LoVo (cell line): Measurements from ENCODE around the gene CPED1.
A peak's percentile ranks its signal among the peaks of the same experiment; 100 is the strongest.
"Not testable (repeated sequence)": the region's sequence is repeated elsewhere in the genome, so short reads cannot be mapped to it uniquely, and the experiment has no call there.

Experiments used
- DNase-seq: peaks from one replicate; pipeline ENCODE4 v3.0.0-alpha.2; 2016; ENCODE audit warnings: low spot score

The CPED1 gene

DNA sequence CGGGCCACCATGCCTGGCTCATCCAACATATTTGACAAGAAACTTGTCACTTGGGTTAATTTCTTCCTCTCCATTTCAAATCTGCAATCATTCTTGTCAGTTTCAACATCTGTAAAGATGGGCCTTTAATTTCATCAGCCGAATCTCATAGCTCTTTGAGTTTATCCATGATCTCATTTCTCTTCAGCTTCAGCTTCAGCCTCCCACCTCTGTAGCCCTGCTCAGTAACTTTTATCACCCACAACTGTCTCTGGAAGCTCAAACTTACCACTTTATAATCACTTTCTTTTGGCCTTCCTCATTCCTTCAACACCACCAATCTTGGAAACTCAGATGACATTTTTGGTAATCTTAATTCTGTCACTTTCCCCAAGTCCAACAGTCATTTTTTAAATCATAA is 83.2 kb downstream of the CPED1 start:
- no peak for DNase-seq

DNA sequence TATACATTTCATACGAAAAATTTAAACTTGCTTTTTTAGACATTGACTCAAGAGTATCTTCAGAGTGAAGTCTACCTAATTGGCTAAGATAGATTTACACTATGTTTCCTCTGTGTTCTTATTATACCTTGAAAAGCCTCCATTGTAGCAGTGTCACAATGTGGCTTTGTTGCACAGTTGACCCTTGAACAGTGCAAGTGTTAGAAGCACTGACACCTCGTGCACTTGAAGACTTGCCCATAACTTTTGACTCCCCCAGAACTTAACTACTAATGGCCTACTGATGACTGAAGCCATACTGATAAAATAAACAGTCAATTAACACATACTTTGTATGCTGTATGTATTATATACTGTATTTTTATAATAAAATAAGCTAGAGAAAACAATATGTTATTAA is 84.3 kb downstream of the CPED1 start:
- no peak for DNase-seq

DNA sequence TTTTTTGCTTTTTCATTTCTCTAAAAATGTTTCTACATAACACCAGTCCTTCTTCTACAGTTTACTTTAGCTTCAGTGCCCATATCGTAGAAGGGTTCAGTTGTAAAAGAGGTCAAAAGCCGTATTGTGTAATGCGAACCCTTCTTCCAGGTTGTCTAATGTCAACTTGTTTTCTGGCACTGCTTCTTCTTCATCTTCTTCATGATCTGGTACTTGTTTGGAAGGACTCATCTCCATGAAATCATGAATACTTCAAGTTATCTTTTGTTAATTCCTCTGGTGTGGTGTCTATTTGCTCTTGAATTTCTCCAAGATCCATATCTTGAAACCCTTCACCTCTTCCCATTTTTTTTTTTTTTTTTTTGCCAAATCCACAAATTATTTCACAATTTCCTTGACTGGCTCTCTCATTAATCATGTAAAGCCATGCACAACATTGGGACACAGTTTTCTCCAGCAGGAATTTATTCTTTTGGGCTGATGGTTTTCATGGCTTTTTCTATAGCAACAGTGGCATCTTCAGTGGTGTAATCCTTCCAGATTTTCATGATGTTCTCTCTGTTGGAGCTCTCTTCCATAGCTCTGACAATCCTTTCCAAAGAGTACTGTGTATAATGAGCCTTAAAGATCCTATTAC is 85.1 kb downstream of the CPED1 start:
- no peak for DNase-seq

DNA sequence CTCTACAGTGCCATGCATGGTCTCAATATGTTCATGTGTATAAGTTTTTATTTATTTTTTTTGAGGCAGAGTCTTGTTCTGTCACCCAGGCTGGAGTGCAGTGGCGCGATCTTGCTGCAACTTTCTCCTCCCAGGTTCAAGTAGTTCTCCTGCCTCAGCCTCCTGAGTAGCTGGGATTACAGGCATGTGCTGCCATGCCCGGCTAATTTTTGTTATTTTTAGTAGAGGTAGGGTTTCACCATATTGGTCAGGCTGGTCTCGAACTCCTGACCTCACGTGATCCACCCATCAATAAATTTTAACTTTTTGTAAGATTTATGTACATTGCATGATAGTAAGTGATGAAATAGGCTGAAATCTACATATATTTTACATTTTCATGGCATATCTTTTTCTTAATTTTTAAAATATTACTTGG is 86.9 kb downstream of the CPED1 start:
- DNase-seq, result not testable (repeated sequence)

DNA sequence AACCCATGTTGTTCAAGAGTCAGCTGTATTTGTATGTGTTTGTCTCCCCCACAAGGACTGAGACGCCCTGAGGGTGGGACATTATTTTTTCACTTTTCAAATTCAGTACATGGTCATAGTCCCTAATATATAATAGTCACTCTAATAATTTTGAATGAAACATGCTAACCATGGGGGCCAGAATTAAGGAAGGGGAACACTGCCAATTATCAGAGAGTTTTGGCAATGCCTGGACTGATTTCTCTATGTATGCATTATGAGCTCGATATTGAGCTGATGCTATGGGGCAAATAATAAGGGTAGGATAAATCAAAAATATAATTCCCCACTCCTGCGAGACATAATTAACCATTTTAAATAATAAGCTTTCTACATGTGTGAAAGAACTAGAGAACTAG is 87.4 kb downstream of the CPED1 start:
- DNase-seq, result no peak

DNA sequence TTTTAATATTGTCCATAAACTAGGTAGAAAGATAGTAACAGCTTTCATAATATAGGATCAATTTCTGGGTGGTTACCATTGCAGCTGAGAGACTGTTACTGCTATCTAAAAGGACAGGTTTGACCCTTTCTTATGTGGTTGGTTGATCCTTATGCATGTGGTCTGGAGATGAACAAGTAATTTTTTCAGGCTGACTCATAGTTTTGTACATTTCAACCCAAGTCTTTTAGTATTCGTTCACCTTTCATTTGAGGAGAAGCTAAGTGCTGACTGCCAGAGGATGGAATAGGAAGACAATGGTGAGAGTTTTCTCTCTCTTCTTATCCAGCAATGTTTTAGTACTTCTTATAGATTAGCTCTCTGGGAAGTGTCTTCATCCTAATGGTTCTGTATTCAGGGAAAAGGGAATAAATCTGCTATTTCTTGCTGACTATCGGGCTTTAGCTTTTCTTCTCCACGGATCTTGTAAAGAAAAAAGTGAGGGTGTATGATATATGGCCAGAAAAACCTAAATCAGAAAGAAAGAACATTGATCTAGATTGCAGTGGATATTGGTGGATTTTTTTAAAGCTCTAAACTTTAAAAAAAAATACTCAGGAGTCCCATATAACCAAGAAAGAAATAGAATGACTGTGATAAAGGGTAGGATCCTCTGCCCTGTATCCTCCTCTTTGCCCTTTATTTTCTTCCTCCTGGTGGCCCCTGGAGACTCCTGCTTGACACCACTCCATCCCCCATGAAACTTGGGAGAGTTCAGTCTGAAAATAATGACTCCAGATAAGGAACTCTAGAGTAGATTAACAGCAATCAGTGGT is 88.0 kb downstream of the CPED1 start:
- DNase-seq, result peak; percentile 37

DNA sequence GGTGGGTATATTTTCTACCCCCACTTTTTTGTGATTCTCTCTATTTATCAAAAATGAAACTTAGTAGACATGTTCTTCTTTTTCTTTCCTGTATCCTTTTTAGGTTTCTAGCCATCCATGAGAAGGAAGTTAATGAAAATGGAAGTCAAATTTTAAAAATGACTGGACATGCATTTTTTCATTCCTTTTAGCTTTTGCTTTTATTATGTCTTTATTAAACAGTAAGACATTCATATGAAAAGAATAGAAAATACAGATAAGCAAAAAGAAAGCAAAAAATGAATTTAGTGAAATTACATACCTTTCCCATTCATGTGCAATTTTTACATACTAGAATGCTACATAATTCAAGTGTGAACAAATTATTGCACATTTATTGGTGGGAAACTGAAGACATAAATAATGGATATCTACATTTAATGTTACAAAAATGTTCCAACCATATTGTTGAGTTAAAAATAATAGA is 88.7 kb downstream of the CPED1 start:
- no peak for DNase-seq

DNA sequence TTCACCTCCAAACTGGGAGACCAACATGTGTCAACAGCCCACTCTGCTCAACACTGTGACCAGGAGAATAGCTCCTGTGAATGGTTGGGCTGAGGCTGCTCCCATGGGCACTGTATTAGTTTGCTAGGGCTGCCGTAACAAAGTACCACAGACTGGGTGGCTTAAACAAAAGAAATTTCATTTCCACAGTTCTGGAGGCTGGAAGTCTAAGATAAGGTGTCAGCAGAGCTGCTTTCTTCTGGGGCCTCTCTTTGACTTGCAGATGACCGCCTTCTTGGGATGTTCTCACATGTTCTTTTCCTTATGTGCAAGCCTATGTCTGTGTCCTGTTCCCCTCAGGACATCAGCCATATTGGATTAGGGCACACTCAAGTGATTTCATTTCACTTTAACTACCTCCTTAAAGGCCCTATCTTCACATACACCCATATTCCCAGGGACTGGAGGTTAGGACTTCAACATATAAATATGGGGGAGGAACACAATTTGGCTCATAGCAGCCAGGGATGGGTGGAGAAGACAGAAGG is 90.3 kb downstream of the CPED1 start:
- DNase-seq, result no peak

DNA sequence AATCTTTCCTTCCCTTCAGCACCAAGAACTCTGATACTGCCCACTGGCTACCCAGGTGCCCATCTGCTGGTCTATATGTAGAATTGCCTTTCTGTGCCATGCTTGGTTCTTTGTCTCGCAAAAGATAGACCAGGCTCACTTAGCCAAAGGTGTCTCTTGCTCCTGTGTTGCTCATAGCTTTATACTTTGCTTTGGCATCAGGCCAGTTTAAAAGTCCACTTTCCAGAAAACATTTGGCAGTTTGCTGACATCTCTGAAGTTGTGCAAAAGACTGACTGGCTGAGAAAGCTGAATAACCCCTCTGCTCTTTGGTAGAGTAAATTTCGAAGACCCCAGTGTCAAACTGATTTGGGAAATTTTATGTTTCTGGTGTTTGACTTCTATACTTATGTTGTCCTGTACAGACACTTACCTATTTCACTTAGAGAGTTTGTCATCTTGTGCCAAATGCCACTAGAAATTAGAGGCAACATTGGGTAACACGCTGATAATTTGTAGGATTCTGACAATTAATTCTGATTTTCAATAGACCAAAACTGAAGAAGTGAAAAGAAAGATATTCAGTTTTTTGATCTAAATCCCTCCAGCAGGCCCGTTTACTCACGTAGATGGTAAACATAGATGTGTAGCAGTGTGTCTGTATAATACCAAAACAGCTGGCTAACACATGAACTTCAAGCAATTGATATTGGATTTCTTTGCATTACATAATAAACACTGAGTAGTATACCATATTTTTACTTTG is 91.1 kb downstream of the CPED1 start:
- peak; percentile 16 for DNase-seq

DNA sequence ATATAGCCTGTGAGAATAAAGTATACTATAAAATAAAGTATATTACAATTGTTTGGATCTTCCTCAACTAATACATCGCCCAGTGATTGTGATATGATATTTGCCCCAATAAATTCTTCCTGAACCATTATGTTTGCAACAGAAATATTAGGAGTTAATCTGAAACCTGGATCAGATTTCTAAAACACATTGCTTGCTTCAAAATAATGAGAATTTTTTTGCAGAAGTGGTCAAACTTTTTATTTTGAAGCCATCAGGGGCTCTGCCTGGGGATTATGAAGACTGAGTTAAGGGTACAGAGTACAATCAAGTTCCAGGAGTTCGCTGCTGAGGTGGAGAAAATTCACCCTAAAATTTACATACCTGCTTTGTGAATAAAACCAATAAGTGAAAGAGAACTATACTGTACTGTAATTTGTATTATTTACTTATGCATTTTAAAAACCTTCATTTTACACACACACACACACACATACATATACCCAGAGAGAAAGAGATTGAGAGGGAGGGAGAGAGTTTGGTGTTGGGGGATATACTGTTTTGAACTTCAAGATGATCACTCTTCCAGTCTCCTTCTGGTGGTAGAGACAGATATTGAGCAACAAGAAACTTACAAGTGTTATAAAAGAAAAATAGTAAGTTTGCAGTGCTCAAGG is 91.9 kb downstream of the CPED1 start:
- no peak for DNase-seq

DNA sequence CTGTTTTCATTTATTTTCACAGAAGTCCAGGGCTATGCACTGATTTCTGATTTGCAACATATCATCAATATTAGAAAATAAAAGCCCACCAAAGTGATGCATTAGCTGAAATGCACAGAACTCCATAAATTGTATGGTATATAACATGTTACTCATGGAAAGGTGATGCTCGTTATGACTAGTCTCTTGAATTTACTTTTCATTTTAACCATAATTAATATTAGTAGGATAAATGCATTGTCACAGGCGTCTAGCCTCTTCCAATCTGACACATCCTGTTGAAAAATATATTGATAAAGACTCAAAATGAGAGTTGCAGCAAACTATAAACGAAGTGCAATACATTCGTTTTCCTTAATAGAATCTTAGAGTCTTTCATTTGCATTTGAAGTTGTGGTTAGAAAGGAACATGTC is 92.4 kb downstream of the CPED1 start:
- DNase-seq, result no peak

DNA sequence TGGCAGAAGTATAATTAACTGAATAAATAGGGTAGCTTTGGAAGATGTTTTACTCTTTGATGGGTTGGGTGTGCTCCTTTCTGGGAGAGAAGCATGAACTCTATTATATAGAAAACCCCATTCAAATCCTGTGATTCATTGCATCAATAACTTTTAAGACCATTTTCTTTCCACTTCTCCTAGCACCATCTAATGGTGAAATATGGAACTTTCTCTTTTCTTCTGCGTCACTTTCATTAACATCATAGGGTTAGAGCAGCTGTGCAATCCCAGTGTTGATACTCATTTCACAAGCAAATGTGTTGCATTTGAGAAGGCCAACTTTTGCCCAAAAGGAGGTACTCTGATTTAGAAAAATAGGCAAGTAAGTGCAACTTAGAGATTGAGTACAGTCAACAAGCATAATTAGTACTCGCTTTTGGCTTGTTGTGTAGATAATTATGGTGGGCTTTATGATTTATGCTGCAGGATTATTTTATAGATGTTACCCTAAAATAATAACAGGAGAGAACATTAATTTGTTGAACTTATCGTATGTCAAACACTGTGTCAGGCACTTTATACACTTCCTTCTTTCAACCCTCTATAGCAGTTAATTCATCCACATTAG is 92.9 kb downstream of the CPED1 start:
- peak; percentile 74 for DNase-seq

DNA sequence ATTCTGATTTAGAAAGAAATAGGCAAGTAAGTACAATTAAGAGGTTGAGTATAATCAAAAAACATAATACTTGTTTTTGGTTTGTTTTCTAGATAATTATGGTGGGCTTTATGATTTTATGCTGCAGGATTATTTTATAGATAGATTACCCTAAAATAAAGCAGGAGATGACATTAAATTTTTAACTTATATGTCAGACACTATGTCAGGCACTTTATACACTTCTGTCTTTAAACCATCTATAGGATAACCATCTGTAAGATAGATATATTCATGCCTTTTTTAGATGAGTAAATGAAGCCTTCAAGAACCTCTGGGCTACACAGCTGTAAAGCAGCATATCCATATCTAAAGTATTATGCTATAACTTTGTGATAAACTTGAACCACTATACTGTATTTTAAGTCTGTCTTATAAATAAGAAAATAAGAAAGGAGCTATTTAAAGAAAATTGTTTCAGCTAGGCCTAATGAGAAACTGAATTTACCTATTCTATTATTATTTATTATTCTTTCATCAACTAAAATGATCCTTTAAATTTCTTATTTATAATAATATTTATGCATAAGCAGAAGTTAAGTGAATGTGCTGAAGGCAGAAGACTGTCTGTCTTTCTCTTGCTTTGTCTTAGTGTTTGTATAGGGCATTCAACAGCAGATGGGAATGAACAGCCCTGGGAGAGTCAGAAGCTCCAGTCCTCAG is 94.0 kb downstream of the CPED1 start:
- DNase-seq, result no peak

DNA sequence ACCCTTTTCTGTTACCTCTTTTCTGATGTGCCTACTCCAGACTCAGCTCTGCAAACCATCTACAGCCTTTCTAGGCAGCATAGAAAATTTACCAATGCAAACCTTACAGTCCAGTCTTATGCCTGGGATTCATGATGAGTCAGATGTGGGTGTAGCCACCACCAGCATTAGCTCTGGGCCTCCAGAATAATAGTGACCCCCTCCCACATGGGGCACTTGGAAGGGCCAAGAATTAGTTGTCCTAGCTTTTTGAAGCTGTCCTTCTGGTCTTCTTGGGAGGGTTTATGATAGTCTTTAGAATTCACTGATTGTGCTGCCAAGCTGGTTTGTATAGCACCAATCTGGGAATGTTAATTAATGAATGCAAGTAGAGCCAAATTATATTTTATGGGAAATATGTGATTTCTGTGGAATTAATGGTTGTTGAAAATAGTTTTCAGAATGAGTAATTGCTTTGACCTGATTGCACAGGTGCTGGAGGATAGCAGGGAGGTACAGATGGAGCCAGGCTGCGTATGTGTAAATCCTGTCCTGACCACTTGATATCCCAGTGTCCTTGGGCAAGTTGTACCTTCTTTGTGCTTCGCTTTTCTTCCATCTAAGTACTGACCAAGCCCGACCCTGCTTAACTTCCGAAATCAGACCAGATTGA is 94.8 kb downstream of the CPED1 start:
- no peak for DNase-seq

DNA sequence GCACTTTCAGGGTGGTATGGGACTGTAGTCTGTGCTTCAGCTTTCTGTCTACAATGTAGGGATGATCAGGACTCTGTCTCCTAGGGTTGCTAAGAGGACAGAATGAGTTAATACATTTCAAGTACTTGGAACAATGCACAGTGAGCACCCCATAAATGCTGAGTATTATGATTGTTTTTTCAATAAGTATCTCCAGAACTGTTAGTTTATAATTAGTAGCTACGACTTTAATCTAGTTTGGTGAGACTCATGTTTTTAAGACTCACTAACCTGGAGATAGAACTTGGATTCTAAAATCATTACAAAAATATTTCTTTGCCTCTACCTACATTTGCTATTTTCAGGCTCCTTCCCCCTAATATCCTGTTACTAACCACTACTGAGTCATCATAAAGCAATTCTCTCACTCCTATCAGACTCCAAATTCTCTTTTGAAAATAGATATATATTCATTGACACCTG is 95.3 kb downstream of the CPED1 start:
- no peak for DNase-seq

DNA sequence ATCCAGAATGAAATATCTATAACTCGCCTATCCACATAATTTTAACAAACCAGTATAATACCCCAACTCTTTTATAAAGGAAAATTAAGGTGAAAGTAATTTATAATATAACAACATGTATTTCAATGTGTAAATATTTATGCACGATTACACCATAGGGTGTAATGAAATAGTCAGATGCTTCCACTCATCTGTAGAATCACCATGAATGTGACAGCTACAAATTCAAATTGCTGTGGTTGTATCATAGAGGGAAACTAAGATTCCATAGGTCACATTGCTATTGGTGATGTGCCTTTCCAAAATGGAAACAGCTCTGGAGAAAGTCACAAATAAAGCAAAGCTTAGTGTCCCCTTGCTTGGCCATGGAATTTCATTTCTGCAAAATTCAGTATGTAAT is 95.7 kb downstream of the CPED1 start:
- DNase-seq, result no peak

DNA sequence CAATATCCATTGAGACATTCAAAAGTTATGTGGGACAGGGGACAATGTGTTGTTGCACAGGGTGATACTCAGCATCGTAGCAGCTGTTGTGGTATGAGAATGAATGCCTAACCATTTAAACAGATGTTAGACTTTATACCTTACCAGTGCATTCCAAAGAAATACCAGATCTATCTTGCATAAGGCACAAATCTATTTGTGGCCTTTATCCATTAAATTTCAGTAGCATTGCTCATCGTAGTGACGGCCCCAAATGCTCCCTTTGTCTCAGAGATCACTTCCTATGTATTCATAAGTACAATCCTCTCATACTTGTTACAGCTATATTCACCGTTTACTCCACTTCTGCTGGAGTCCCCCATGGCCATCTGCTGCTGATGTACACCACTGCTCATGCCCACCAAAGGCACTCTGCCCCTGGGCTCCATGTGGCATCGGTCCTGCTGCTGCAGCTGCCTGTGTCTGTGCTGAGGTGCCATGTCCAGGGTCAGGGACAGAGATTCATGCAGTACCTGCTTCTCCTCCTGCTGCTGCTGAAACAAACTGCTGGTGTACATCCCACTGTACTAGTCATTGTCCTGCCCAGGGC is 96.3 kb downstream of the CPED1 start:
- peak; percentile 26 for DNase-seq

DNA sequence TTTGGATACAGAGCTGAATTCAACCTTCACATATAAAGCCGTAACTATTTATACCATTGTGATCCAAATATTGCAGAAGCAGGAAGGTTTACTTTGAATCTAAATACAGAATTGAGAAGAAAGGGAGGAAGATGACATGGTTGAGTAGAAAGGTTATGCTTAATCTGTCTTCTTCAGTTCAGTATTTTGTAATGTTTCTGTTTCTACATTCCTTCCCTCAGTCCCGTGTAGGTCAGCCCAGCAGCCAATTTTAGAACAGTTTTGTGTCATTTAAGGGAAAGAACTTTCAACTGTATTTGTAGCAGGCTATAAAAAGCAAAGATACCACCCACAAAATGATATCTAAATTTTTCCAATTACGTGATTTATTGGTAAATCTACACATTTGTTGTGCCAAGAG is 97.4 kb downstream of the CPED1 start:
- no peak for DNase-seq

DNA sequence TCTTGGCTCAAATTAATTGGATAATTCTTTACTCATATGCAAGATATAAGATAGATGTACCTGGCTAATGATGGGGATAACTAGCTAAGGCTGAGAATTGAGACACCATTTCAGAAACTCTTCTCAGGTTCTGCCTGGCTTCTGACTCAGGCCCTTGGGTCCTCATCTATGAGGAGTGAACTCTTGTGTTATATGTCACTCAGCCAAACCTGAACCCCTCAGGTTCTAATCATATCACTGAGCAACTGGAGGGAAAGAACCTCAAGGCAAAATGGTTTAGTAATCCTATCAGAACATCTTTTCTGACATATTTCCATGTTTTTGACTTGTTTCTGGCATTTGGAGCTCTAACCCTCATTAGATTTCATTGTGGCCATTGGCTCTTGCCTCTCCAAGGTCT is 100.4 kb downstream of the CPED1 start:
- no peak for DNase-seq

DNA sequence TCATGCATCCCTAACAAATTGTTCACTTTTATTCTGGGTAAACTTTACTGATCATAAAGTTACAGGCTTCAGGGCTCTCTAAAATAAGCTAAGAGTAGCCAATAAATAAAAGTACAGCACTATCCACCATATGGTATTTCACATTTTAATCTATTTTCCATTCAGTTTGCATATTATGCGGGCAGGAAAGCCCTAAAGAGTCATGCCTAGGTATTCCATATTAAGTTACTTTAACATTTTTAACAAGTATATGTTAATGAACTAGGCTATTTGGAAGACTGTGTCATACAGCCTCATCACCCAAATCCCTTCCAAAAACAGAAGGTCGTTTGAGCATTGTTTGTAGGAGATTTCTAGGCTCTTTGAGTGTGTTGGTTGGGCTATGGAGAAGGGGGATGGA is 106.3 kb downstream of the CPED1 start:
- no peak for DNase-seq
